WTC11 (cell line): ENCODE measurements around the gene PNMA1.

Experiments
- CDX4 ChIP-seq: fragments of 250-450 bp; sonication (Bioruptor Pico); IDR thresholded peaks from 2 replicates; pipeline ENCODE4 v1.9.0; 2021; ENCODE audit warnings: moderate library complexity, mild to moderate bottlenecking, inconsistent platforms, borderline replicate concordance
- CREB1 ChIP-seq: sonication (generic); formaldehyde crosslinking; IDR thresholded peaks from 2 replicates; pipeline ENCODE4 v1.8.0; 2023; ENCODE audit warnings: mild to moderate bottlenecking, missing genetic modification reagents
- CTCF ChIP-seq: fragments of 200-600 bp; IDR thresholded peaks from 2 replicates; pipeline ENCODE4 v1.8.0; 2022; ENCODE audit warnings: antibody characterized with exemption
- FOXP1 ChIP-seq: sonication (generic); formaldehyde crosslinking; IDR thresholded peaks from 2 replicates; pipeline ENCODE4 v1.8.0; 2022; ENCODE audit warnings: missing genetic modification reagents, mild to moderate bottlenecking, moderate library complexity, borderline replicate concordance
- JUN ChIP-seq: sonication (generic); formaldehyde crosslinking; IDR thresholded peaks from 2 replicates; pipeline ENCODE4 v1.8.0; 2023; ENCODE audit warnings: mild to moderate bottlenecking, missing genetic modification reagents
- MAX ChIP-seq: sonication (generic); formaldehyde crosslinking; IDR thresholded peaks from 2 replicates; pipeline ENCODE4 v1.8.0; 2022; ENCODE audit warnings: mild to moderate bottlenecking, missing genetic modification reagents
- NFYB ChIP-seq: sonication (generic); formaldehyde crosslinking; conservative IDR thresholded peaks from 2 replicates; pipeline ENCODE4 v1.8.0; 2022; ENCODE audit warnings: low read depth, missing genetic modification reagents
- TCF7 ChIP-seq: sonication (generic); formaldehyde crosslinking; IDR thresholded peaks from 2 replicates; pipeline ENCODE4 v1.8.0; 2022; ENCODE audit warnings: mild to moderate bottlenecking, low read depth, missing genetic modification reagents, moderate library complexity
- USF2 ChIP-seq: sonication (generic); formaldehyde crosslinking; IDR thresholded peaks from 2 replicates; pipeline ENCODE4 v1.8.1; 2023; ENCODE audit warnings: mild to moderate bottlenecking, missing genetic modification reagents, moderate library complexity
- ZNF317 ChIP-seq: sonication (generic); formaldehyde crosslinking; IDR thresholded peaks from 2 replicates; pipeline ENCODE4 v1.8.1; 2023; ENCODE audit warnings: low read depth, mild to moderate bottlenecking, moderate library complexity, missing genetic modification reagents, borderline replicate concordance
- TF ChIP-seq, protein P1 (sequence below): sonication (generic); formaldehyde crosslinking; IDR thresholded peaks from 2 replicates; pipeline ENCODE4 v1.8.0; 2022; ENCODE audit warnings: mild to moderate bottlenecking, missing genetic modification reagents
- TF ChIP-seq, protein P2 (sequence below): sonication (generic); formaldehyde crosslinking; conservative IDR thresholded peaks from 2 replicates; pipeline ENCODE4 v1.8.1; 2022; ENCODE audit warnings: mild to moderate bottlenecking, missing genetic modification reagents

GRCh38 chr14:73736842-73737241 lies 22.7 kb upstream of the PNMA1 start:
- no peak for TF ChIP-seq JUN (CRISPR knock-in tag)
- no peak for TF ChIP-seq TCF7
- no peak for TF ChIP-seq FOXP1 (CRISPR knock-in tag)
- TF ChIP-seq, protein P1, sequence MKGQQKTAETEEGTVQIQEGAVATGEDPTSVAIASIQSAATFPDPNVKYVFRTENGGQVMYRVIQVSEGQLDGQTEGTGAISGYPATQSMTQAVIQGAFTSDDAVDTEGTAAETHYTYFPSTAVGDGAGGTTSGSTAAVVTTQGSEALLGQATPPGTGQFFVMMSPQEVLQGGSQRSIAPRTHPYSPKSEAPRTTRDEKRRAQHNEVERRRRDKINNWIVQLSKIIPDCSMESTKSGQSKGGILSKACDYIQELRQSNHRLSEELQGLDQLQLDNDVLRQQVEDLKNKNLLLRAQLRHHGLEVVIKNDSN (CRISPR knock-in tag), result no peak
- no peak for TF ChIP-seq CTCF
- no peak for TF ChIP-seq CDX4 (CRISPR knock-in tag)
- TF ChIP-seq MAX (CRISPR knock-in tag), result no peak
- no peak for TF ChIP-seq CREB1
- no peak for TF ChIP-seq NFYB (CRISPR knock-in tag)
- TF ChIP-seq, protein P2, sequence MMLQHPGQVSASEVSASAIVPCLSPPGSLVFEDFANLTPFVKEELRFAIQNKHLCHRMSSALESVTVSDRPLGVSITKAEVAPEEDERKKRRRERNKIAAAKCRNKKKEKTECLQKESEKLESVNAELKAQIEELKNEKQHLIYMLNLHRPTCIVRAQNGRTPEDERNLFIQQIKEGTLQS (CRISPR knock-in tag), result no peak
- no peak for TF ChIP-seq ZNF317 (CRISPR knock-in tag)
- no peak for TF ChIP-seq USF2 (CRISPR knock-in tag)
